Islet of Langerhans (tissue), 1 donor: ENCODE data around the gene NOM1.

Source experiments
- FAIRE-seq: peaks from one replicate; lab custom pipeline; 2011; peaks lifted over from hg19 to GRCh38; lab: Jason Lieb, UNC

Gene NOM1

DNA sequence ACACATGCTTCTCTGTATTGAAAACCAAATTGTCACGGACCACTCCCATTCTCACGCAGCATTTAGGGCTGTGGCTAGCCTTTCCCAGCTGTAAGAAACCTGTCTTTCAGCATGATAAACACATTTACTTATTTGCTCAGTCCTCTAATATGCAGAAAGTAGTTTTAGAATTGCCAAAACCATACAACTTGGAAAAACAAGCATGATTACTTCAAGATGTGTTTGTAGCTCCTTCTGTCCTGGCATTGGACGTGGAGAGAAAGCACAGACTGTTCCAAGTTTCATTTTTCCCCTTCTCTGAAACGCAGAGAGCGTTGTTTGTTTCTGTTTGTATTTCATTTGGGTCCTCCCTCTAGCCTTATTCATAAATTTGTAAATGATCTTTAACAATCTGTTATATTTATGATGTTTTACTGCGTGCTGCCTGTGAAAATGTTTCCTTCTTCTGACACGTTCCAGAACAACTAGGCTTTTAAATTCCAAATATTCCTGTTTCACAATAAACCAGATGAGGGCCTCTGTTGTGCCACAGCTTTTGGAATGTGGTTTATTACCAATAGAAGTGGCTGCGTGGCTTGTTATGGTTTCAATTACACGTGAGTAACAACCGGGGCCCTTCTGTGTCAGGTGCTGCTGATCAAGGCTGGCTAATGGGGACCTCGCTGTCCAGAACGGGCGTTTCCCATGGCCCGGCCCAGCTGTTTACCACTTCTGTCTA lies 34.8 kb downstream of the NOM1 start:
- no peak for FAIRE-seq

DNA sequence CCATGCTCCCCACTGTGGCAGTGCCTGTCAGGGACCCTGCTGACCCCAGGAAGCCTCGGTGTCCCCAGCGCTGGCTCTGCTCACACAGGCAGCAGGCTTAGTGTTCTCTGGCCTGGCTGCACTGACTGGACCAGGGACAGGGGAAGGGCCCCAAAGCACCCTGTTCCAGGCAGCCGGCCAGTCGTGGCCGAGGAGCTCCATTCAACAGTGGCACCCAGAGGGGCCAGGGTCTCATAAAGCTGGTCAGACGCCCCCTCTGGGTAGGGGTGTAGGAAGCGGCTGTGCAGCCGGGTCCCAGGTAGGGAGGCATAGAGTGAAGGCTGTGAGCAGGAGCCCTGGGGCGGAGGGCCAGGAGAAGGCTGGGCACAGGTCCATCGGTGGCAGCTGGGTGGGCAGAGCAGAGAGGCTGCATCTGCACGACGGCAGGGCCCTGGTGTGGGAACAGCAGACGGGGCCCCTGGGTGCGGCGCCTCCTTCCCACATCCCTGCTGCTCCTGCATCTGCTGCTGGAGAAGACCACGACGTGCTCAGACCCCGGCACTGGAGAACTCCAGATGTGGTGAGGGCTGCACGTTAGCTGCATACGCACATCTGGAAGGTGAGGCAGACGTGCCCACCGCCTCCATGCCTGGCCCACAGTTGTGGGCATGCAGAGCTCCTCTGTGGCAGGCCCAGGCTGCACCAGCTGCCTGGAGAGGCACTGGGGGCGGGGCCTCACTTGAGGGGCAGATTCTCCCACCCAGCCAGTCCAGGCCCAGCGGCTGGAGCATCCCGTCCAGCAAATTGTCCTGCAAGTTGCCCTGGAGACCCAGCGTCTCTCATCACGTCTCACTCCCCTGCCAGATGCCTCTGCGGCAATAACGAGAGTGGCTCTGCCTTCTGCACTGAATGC lies 35.8 kb downstream of the NOM1 start:
- no peak for FAIRE-seq

DNA sequence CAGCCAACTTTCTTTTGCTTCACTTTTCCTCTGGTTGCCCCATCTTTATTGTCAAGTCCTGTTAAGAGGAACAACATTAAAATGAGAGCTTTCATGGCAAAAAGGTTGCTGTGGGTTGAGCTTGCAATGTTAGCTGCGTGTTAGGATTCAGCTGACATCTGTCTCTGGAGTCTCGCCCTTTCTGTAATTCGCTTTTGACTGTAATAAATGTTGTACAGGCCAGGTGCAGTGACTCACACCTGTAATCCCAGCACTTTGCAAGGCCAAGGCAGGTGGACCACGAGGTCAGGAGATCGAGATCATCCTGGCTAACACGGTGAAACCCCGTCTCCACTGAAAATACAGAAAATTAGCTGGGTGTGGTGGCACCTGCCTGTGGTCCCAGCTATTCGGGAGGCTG lies 36.9 kb downstream of the NOM1 start:
- no peak for FAIRE-seq

DNA sequence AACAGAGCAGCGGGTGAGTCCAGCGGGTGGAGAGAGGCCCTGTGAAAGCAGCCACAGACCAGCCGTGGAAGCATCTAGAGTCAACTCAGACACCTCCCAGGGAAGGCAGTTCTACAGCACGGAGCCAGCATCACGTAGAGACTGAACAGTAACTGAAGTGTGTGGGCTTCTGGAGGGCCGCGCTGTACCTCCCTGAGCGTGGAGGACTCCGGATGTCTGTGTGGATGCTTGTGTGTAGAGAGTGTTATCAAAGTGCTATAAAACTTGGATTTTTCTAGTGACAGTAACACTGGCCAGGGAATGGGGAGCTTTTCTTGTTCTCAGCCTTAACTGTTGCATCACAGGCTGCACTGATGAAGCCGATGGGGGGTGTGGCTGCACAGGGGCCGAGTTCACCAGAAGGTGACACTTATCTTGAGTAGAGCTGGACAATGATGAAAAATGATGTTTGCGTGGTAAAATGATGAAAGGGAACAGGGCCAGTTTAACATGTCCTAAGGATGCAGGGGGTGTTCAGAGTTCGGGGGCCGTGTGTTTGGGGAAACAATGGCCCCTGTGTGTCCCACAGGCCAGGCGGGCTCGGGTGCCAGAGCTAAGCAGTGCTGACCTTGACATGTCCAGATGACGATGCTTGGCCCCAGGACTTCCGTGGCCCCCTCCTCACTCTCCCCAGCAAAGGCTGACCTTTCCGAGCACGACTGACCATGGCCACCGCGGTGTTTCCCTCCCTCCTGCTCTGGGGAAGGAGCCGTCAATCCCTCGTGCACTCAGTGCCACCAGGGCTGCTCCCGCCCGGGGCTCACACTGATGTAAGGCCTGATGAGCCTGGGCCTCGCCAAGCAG lies 39.1 kb downstream of the NOM1 start:
- no peak for FAIRE-seq

DNA sequence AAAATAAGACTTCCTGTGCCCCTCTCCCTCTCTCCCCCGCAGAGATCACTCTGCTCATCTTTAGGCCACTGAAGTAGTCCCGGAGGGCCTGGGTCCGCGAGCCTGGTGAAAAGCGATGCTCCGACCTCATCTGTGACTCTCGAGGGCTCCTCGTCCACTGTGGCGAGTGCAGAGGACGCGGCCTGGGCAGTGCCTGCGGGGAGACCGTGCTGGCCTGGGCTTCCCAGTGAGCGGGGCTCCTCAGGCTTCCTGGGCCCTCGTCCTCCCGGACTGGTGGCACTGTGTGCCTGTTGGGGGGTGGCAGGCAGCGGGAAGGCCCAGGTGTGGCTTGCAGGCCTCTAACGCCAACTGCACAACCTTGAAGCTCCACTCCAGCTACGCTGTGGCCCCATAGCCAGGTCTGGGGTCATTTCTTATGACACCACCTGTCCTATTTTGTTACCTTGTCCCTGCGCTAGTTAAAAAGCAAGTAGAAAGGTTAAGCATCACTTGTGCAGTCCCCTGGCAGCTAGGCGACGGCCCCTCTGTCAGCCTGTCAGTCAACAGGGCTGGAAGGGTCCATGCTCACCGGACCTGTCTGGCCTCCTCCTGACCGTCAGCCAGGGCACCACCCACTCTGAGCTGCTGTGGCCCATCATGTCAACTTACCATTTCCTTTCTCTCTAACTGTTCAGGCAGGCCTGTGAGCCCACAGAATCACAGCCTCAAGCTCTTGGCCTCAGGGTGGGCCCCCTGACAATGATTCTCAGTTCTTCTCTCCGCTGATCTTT lies 40.4 kb downstream of the NOM1 start:
- no peak for FAIRE-seq

DNA sequence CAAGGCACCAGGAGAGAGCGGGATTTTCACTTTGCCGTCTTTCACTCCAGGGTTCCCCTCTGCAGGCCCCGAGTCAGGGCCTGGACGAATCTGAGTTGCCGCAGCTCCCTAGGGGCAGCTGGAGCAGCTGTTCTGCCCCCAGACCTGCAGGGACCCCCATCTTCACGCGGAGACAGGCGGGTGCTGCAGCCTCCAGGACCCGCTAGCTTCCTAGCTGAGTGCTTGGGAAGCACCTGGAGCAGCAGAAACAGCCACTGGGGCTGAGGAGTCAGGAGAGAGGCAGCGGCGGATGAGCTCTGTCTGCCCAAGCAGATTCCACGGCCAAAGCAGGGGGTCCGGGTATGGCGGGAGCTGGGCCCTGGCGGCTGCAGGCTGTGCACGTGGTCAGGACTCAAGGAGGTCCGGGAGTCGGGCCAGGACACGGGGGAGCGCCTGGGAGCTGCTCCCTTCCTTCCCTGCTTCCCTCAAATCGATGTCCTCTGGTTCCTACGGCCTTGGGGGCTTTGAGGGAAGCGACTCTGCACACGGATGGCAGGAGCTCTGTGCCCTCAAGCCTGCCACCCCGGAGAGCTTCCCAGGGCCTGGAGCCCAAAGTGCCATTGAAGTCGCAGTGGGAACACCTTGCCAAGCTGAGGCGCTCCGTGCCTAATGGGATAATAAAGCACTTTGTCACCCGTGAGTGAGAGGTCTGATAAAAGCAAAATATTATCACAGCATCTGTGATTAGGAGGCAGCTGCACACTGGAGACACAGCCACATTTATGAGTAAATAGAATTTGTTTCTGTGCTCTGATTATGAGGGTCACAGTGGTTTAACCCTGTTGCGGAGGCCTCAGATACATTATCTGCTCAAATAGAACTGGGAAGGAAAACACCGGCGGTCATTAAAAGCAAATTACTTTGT lies 43.8 kb downstream of the NOM1 start:
- FAIRE-seq = no peak

DNA sequence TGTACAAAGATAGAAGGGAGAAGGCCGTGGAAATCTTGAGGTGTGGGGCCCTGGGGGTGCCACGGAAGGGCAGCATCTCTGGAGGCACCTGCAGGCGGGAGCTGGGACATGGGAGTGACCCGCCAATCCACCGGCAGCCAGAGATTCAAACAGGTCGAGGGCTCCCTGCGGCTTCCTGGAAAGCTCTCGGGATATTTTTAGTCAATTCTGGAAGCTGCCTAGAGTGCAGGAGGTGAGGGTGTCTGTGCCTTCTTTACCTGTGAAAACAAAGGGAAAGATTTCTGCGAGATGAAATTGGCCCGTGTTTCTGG lies 44.4 kb downstream of the NOM1 start:
- no peak for FAIRE-seq

DNA sequence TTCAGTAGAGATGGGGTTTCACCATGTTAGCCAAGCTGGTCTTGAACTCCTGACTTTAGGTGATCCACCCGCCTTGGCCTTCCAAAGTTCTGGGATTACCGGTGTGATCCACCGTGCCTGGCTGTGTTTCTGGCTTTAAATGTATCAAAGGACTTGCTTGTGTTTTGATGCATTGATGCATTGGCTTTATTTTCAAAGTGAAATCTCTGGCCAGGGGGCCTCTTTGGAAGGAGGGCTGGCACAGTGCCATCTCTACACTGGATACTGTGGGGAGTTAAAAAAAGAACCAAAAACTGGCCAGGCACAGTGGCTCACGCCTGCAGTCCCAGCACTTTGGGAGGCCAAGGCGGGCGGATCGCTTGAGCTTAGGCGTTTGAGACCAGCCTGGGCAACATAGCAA lies 44.9 kb downstream of the NOM1 start:
- FAIRE-seq = no peak

DNA sequence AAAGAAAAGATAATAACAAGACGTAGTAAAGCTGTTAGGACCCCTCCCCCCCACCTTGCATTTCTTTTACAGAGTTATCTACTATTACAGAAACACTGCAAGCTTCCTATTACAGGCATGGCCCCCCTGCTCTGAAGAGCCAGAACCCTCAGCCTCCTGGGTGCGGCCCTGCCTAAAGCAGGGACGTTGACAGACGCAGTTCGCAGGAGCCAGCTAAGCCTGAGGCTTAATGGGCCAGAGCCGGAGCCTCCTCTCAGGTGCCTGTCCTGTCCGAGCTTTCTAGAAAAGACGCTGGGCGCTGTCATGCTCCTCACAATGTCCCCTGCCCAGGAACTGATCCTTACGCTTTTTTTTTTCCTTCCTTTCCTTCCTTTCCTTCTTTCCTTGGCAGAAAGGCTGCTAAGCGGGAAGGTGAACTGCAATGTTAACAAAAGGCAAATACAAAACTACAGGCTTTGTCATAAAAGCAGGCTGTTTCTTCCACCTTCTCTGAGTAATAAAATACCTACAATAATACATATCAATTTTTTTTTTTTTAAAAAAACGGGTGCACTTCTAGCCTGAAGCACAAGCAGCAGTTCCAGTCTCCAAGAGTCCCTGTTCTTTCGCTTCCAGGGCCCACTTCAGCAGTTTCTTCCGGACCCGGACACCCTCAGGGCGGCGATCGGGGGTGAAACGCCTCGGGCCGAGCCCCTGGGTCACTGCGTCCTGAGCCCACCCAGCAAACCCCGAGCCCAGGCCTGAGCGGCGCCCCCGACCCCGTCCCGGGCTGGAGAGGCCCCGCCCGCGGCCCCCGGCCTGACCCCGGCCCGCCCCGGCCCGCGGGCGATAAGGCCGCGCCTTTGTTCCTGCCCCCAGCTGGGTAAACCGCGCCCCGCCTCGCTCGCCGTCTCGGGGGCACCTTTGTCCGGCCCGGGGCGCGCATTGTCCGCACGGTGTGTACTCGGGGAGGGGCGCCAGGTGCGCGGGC lies 49.8 kb downstream of the NOM1 start:
- peak; percentile 13 for FAIRE-seq

DNA sequence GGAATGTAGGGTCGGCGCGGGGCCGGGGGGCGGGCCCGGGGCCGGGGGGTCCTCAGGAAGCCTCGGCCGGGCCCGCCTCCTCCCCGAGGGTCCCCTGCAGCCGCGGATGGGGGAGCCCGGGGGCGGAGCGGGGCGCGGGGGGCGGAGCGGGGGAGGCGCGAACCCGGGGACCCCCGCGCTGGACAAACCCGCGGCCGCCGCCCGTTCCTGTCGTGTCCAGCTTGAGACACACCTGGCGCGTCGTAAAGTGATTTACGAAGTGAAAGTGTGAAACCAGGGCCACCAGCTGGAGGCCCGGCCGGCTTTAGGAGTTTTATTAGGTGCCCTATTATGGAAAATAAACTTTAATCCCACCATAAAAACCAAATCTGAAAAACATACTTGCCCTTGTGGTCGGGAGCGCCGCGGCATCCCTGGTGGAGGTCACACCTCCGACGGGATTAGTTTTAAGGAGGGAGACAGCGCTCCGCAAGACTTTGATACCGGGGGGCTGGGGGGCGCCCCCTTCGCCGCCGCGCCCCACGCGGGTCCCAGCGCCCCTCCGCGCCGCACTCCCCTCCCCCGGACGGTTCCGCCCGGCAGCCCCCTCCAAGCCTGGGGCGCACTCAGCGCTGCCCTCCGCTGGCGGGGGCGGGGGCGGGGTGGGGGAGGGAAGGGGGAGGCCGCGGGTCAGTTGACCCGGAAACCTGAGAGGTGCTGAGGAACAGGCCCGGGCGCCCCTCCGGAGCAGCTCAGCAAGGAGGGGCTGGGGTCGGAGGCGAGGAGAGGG lies 50.6 kb downstream of the NOM1 start:
- no peak for FAIRE-seq

DNA sequence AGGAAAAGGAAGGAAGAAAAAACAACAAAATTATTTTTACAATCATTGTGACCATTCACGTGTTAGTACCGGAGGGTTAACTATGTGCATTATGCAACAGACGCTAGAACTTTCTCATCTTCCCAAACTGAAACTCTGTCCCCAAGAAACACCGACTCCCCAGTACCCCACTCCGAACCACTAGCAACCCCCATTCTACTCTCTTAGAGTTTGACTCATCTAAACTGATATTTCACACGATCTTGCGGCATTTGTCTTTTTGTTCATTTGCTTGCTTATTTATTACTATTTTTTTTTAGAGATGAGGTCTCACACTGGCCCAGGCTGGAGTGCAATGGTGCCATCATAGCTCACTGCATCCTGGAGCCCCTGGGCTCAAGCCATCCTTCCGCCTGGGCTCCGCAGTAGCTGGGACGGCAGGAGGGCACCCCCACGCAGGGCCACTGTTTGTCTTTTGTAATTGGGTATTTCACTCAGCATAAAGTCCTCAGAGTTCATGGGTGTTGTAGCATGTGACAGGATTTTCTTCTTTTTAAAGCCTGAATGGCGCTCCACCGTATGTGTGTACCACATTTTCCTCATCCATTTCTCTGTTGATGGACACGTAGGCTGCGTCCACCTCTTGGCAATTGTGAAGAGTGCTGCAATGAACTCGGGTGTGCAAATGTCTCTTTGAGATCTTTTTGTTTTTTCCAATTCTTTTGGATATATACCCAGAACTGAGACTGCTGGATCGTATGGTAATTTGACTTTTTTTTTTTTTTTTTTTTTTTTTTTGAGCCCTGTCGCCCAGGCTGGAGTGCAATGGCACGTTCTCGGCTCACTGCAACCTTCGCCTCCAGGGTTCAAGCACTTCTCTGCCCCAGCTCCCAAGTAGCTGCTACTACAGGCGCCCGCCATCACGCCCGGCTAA lies 51.5 kb downstream of the NOM1 start:
- peak; percentile 82 for FAIRE-seq

DNA sequence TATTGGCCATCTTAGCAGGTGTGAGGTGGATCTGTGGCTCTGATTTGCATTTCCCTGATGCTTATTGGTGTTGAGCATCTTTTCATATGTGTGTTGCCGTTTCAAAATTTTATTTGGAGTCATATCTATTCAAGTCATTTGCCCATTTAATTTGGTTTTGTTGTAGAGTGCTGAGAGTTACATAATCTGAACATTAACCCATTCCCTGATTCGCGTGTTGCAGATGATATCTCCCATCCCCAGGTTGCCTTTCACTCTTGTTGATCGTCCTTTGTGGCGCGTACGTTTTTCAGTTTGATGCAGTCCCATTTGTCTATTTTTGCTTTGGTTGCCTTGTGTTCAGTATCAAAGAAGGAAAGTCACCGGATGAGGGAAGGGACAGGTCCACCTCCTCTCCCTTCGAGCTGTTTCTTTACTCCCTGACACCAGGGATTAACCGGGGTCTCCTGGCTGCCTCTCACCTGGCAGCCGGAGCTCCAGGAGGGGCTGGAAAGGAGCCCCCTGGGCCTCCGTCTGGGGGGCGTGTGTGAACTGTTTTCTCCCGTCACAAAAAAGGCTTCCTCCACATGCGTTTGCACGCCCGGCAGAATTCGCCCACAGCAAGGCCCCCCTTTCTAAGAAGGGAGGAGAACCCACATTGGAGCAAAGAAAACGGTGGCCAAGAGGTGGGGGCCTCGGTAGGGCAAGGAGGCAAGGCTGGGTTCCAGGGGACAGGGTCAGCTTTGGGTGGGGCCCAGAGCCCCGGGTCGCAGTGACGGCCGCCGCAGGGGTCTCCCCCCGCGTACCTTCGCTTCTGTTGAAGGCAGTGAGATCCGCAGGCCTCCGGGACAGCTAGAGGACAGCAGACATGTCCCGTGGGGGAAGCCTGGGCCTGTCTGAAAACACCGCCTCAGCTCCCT lies 52.7 kb downstream of the NOM1 start:
- no peak for FAIRE-seq

DNA sequence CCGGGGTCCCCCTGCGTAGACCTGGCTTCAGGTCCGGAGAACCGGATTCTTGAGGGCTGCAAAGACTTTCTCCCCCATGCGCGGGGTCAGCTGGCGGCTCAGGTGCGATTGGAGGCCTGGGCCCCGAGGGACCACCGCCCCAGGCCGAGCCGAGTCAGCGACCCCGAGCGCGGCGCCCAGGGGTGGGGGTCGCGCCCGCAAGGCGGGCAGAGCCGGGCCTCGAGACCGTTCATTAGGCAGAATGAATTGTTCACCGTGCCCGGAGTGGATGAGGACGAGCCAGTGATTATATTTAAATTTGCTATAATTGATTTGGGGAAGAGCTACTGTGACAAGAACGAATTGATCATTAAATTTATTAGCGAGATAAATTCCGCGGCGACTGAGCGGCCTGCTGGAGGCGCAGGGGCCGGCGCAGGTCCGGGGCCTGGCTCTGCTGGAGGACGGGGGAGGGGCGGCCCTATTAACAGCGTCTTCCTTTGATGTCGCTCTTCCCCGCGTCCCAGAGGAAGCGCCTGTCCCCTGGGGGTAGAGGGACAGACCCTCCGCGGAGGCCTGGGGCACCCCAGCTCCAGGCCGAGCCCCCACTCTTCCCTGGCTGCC lies 53.4 kb downstream of the NOM1 start:
- no peak for FAIRE-seq

DNA sequence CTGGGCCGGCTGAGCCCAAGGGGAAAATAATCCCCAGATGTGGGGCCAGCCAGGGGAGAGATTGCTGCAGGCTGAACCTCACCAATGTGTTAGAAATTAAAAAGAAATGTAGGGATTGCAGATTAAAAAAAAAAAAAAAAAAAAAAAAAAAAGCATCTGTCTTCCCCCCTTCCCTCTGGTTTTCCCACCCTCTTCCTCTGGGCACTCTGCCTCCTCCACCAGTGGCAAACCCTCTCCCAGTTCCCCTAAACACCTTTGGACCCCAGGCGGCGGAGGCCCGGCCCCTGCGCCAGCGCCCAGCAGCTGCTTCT lies 53.9 kb downstream of the NOM1 start:
- no peak for FAIRE-seq

DNA sequence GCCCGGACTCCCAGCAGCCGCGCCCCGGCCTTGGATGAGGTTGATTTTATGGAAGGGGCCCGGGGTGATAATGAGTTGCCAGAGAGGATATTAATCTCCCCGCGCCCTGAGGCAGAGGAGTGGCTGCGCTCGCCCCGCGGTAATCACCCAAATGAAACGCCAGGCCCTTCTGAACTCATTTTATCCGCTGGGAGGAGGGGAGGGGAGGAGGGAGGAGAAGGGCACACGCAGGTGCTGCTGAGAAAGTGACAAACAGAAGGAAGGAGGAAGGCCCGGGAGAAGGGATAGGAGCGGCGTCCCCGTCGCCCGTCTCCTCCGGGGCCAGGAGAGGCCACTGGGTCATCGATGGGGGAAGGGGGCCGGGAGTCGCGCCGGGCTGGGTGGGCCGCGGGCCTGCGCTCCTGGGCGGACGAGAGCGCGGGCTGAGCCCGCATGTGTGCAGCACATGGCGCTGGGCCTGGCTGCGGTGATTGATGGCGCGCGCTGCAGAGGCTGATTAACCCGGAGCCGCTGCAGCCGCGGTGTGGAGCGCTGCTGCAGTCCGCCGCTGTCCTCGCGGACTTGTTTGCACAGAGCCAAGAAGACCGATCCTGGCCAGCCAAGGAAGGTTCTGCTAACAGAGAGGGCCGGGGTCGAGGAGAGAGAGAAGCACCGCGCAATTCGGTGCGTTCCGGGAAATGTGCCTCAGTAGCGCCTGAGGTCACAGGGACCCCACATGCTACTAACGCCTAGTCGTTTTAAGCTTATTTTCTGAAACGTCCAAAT lies 54.4 kb downstream of the NOM1 start:
- FAIRE-seq = no peak
